Measurements from ENCODE around the gene RAMP3. TPM values are rescaled to one million over a fixed set of nuclear protein-coding genes. Genes with fewer than 3 reads are reported as not detected.

The RAMP3 gene
- total RNA-seq, 1 experiment from 2014 or later: 0.13 TPM

- Histone ChIP-seq H3K4me1 (ENCODE audit: control insufficient read depth, insufficient read depth, low read length) (no peaks in the 10 kb centered on the region), H3K36me3 (ENCODE audit: control insufficient read depth, insufficient read depth, low read length) (no peaks in the 10 kb centered on the region), H3K27me3 (ENCODE audit: control insufficient read depth, insufficient read depth, low read length) (no peaks in the 10 kb centered on the region), H3K4me3 (ENCODE audit: low read depth in 2 of 2, low read length in 2 of 2) (no peak overlapping the region), H3K27ac (ENCODE audit: low read length) (no peak overlapping the region), H3K9me3 (ENCODE audit: control insufficient read depth, insufficient read depth, low read depth, low read length) (no peaks in the 10 kb centered on the region)
- in situ Hi-C loops (cut with HindIII; ENCODE audit: low pct_unique_long_range_greater_than_20kb, low sequenced_read_pairs): no loop called here
- no TSS peak for BruUV-seq (replicated peaks)
- no peak for ATAC-seq
- ChIA-PET CTCF (no interaction called here), POLR2A (no interaction called here)
- intact Hi-C loops (cut with micrococcal nuclease; ENCODE audit: unreplicated experiment): loop anchor here (5.0 to 10.0 kb wide), 2 partner anchors 425 to 702 kb away; partner anchors contain the start of gene ADCY1
- TF ChIP-seq, protein P1, sequence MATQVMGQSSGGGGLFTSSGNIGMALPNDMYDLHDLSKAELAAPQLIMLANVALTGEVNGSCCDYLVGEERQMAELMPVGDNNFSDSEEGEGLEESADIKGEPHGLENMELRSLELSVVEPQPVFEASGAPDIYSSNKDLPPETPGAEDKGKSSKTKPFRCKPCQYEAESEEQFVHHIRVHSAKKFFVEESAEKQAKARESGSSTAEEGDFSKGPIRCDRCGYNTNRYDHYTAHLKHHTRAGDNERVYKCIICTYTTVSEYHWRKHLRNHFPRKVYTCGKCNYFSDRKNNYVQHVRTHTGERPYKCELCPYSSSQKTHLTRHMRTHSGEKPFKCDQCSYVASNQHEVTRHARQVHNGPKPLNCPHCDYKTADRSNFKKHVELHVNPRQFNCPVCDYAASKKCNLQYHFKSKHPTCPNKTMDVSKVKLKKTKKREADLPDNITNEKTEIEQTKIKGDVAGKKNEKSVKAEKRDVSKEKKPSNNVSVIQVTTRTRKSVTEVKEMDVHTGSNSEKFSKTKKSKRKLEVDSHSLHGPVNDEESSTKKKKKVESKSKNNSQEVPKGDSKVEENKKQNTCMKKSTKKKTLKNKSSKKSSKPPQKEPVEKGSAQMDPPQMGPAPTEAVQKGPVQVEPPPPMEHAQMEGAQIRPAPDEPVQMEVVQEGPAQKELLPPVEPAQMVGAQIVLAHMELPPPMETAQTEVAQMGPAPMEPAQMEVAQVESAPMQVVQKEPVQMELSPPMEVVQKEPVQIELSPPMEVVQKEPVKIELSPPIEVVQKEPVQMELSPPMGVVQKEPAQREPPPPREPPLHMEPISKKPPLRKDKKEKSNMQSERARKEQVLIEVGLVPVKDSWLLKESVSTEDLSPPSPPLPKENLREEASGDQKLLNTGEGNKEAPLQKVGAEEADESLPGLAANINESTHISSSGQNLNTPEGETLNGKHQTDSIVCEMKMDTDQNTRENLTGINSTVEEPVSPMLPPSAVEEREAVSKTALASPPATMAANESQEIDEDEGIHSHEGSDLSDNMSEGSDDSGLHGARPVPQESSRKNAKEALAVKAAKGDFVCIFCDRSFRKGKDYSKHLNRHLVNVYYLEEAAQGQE (IDR thresholded peaks at IDR 0.05; ENCODE audit: insufficient read depth in 1 of 2, low read depth in 2 of 2, low read length in 1 of 2): no peak
- no peak for TF ChIP-seq SIN3A (IDR thresholded peaks at IDR 0.05; ENCODE audit: borderline replicate concordance, insufficient read depth, low read depth, low read length)
- TF ChIP-seq, protein P2, sequence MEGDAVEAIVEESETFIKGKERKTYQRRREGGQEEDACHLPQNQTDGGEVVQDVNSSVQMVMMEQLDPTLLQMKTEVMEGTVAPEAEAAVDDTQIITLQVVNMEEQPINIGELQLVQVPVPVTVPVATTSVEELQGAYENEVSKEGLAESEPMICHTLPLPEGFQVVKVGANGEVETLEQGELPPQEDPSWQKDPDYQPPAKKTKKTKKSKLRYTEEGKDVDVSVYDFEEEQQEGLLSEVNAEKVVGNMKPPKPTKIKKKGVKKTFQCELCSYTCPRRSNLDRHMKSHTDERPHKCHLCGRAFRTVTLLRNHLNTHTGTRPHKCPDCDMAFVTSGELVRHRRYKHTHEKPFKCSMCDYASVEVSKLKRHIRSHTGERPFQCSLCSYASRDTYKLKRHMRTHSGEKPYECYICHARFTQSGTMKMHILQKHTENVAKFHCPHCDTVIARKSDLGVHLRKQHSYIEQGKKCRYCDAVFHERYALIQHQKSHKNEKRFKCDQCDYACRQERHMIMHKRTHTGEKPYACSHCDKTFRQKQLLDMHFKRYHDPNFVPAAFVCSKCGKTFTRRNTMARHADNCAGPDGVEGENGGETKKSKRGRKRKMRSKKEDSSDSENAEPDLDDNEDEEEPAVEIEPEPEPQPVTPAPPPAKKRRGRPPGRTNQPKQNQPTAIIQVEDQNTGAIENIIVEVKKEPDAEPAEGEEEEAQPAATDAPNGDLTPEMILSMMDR (IDR thresholded peaks at IDR 0.05): no peak
- no peak for TF ChIP-seq POLR2AphosphoS5 (IDR thresholded peaks at IDR 0.05; ENCODE audit: low read depth, low read length)
- TF ChIP-seq TCF7L2 (IDR thresholded peaks at IDR 0.05; ENCODE audit: low read depth, low read length): no peak
- DNase-seq (ENCODE audit: low read depth, low spot score): no peak
Observed at GRCh38 chr7:45150199-45150598, 7.4 kb upstream of the RAMP3 start.

- BruUV-seq (replicated peaks): no TSS peak
- no peaks in the 10 kb centered on the region for H3K36me3 ChIP-seq (ENCODE audit: control insufficient read depth, insufficient read depth, low read length)
- no peaks in the 10 kb centered on the region for H3K27me3 ChIP-seq (ENCODE audit: control insufficient read depth, insufficient read depth, low read length)
- no peak overlapping the region for H3K4me3 ChIP-seq (ENCODE audit: low read depth in 2 of 2, low read length in 2 of 2)
- intact Hi-C loops (cut with micrococcal nuclease; ENCODE audit: unreplicated experiment) (loop anchor here (5.0 to 10.0 kb wide), 2 partner anchors 424 to 701 kb away; partner anchors contain the start of gene ADCY1), in situ Hi-C loops (cut with HindIII; ENCODE audit: low pct_unique_long_range_greater_than_20kb, low sequenced_read_pairs) (no loop called here)
- H3K27ac ChIP-seq (ENCODE audit: low read length): no peak overlapping the region
- H3K4me1 ChIP-seq (ENCODE audit: control insufficient read depth, insufficient read depth, low read length): no peaks in the 10 kb centered on the region
- ATAC-seq (no peak), DNase-seq (ENCODE audit: low read depth, low spot score) (no peak)
- H3K9me3 ChIP-seq (ENCODE audit: control insufficient read depth, insufficient read depth, low read depth, low read length): no peaks in the 10 kb centered on the region
- TF ChIP-seq, protein P1 (IDR thresholded peaks at IDR 0.05; ENCODE audit: insufficient read depth in 1 of 2, low read depth in 2 of 2, low read length in 1 of 2): no peak
- TF ChIP-seq, protein P2 (IDR thresholded peaks at IDR 0.05): no peak
- TF ChIP-seq TCF7L2 (IDR thresholded peaks at IDR 0.05; ENCODE audit: low read depth, low read length) (no peak), POLR2AphosphoS5 (IDR thresholded peaks at IDR 0.05; ENCODE audit: low read depth, low read length) (no peak), SIN3A (IDR thresholded peaks at IDR 0.05; ENCODE audit: borderline replicate concordance, insufficient read depth, low read depth, low read length) (no peak)
- ChIA-PET CTCF (no interaction called here), POLR2A (no interaction called here)
Observed at GRCh38 chr7:45151131-45151684, 6.4 kb upstream of the RAMP3 start.

Data from Panc1 (cell line).